Stimulated activated CD8-positive, alpha-beta memory T cell treated with anti-CD3 and anti-CD28 coated beads, Interleukin-7, amount 100 ng/mL, for 24 hours (primary cell): Measurements from ENCODE around the gene ZNF335.
A peak's percentile ranks its signal among the peaks of the same experiment; 100 is the strongest.
"Not testable (repeated sequence)": the region's sequence is repeated elsewhere in the genome, so short reads cannot be mapped to it uniquely, and the experiment has no call there.

Experiments
- DNase-seq: peaks from one replicate; pipeline ENCODE4 v3.0.0-alpha.2; 2020; ENCODE audit warnings: low read depth

ZNF335 gene

DNA sequence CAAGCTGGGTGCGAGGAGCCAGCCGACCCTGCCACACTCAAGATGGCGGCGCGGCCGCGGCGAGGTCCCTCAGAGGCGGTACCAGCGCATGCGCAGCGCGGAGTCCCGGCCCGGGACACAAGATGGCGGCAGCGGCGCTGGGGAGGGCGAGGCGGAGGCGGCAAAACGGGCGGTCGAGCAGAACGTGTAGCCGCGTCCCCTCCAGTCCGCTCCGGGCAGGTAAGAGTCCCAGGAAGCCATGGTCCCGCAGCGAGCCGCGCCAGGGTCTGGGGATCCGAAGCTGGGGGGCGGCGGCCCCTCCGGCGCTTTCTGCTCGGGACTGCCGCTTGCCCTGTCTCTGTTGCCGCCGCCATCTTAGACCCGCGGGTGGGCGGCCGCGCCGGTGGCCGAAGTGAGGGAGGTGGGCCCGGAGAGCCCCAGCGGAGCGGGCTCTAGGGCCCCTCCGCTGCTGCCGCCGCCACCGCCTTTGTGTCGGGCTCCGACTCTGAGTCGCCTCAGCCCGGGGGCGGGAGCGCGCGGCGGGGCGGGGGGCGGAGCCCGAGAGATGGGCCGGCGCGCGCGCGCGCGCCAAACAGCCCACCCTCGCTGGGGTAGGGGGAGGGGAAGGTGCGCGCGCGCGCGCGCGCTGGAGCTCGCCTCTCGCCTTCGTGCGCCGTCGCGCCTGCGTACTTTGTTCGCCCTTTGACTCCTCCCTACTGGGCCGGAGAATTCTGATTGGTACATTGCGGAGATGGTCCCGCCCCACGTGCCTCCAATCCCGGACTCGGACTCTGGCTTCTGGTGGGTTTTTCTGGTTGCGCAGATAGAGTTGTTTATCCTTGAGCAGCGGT is 37.2 kb downstream of the ZNF335 start, which contains the start of gene PCIF1:
Gene PCIF1 (plus strand): TSS at position 98 of the 830 bp plus-strand sequence. CDS start 4,317 bp downstream, outside the sequence.
- DNase-seq: peak; percentile 93

- DNase-seq: no peak
Observed at GRCh38 chr20:45934046-45934585, 37.9 kb downstream of the ZNF335 start.

DNA sequence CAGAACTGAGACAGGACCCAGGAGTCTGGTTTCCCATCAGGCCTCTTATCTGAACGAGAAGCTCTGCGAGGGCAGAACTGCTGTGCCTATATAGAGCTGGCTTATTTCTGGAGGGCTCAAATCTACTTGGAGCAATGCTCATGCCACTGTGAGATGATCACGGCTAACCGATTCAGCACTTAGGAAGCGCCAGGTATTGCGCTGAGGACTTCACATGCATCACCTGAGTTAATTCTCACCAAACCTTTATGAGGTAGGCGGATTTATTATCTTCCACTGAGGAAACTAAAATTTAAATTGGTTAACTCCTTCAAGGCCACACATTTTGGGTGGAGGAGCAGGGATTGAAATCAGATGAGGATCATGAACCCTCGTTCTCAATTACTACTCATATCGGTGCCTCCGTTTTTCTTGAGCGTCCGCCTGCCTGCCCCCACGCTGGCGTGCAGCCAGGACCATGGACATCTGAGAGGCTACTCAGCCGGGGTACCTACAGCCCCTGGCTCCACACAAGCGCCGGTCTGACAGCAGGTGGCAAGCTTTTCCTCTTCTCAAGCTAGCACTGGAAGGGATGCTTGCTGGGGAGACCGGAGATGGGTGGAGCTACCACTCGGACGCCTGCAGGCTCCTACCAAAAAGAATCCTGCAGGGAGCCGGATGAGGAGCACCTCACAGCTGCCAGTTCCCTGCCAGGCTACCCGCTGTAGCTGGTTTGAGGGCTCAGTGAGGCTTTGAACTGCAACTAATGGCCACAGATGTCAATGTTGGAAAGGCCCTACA is 38.5 kb downstream of the ZNF335 start:
- DNase-seq: no peak

DNA sequence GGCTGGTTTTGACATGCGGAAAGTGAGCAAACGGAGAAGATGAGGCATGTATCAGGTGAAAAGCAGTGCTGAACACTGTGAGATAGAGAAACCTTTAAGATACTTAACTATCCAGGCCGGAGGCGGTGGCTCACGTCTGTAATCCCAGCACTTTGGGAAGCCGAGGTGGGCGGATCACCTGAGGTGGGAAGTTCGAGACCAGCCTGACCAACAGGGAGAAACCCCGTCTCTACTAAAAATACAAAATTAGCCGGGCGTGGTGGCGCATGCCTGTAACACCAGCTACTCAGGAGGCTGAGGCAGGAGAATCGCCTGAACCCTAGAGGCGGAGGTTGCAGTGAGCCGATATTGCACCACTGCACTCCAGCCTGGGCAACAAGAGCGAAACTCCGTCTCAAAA is 40.3 kb downstream of the ZNF335 start:
- DNase-seq: not testable (repeated sequence)

GRCh38 chr20:45927071-45927878 is 44.7 kb downstream of the ZNF335 start:
- DNase-seq: no peak

DNA sequence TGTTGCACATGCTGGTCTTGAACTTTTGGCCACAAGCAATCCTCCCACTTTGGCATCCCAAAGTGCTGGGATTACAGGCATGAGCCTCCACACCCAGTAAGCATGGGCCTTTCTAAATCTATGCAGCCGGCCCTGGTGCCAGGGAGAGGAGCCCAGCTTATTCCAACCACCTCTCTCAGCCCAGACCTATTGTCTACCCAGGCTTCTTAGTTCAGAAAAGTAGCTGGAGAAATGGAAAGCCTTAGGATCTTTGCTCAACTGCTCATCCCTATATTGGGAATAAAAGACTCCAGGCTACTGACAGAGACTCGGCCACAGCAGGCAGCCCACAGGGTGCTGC is 45.3 kb downstream of the ZNF335 start:
- no peak for DNase-seq

- DNase-seq: no peak
Observed at GRCh38 chr20:45925821-45926506, 46.0 kb downstream of the ZNF335 start.

DNA sequence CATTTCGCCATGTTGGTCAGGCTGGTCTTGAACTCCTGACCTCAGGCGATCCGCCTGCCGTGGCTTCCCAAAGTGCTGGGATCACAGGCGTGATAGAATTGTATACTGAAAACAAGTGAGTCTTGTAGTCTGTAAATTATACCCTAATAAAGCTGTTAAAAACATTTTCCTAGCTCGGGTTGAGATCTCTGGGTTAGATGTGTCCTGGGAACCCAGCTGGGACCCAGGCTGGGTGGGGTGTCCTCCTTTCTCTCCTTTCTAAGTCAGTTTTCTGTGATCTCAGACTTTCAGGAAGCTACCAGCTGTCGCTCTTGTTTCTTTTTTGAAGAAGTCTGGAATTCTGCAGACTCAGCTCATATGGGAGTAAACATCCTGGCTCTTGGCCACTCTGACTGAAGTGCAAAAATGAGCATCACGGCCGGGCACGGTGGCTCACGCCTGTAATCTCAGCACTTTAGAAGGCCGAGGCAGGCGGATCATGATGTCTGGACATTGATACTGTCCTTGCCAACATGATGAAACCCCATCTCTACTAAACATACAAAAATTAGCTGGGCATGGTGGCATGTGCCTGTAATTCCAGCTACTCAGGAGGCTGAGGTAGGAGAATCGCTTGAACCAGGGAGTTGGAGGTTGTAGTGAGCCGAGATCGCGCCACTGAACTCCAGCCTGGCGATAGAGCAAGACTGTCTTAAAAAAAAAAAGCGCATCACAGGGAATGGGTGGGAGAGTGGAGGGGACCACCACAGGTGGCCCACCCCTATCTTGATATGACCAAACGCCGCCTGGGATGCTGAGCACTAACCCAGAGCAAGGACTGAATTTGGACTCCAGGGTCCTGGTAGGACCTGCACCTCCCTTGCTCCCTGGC is 47.4 kb downstream of the ZNF335 start:
- no peak for DNase-seq

- no peak for DNase-seq
Observed at GRCh38 chr20:45921337-45922189, 50.4 kb downstream of the ZNF335 start.

DNA sequence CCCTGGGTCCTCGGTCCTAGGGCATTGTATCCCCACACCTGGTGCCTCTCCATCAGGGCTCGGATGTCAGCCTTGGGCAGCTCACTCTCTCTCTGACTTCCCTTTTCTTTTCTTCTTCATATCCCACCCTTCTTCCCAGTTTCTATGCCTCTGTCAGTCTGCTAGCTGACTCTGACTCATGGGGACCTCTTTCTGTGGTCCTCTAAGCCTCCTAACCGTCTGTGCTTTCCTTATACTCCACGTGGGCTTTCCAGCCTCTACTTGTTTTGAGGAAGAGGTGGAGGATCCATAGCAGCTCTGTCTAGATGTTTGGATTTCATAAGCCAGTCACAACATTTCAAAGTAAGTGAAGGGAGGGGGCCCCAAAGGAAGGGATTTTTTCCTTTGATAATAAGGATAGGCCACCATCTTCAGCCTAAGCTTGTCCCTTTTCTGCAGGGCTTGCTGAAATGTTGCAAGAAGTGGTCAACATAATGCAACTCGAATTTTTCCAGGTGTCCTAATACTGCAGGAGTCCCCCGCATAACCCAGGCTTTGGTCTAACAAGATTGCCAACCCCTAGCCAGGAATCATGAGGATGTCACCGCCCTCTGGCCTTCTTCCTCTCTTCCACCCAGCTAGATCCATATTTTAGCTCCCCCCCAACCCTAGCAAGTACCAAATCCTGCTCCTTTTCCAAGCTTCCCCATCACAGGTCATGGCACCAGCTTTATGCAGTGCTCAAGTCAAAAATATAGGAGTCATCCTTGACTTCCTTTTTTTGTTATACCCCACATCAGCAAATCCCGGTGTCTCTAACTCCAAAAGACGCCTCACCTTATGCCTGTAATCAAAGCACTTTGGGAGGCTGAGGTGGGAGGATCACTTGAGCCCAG is 51.3 kb downstream of the ZNF335 start:
- no peak for DNase-seq

- no peak for DNase-seq
Observed at GRCh38 chr20:45919542-45920399, 52.2 kb downstream of the ZNF335 start.

- DNase-seq: no peak
Observed at GRCh38 chr20:45918779-45919537, 53.0 kb downstream of the ZNF335 start.

GRCh38 chr20:45918182-45918737 is 53.7 kb downstream of the ZNF335 start:
- no peak for DNase-seq

DNA sequence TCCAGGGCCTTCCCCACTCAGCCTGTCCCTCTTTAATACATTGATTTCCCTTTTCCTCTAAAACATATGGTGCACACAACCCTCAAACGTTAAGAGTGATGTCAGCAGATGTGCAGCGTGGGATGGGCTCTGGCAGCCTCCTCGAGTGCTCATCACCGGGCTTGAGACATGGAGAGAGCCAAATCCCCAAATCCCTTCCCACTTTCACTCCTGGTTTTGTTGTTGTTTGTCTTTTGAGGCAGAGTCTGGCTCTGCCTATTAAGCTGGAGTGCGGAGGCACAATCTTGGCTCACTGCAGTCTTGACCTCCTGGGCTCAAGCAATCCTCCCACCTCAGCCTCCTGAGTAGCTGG is 54.2 kb downstream of the ZNF335 start:
- DNase-seq: no peak

- DNase-seq: no peak
Observed at GRCh38 chr20:45913116-45913515, 58.9 kb downstream of the ZNF335 start.

GRCh38 chr20:45912344-45912682 is 59.7 kb downstream of the ZNF335 start:
- no peak for DNase-seq
